Gastrocnemius medialis (tissue), 4 donors: ENCODE data around the gene ZDHHC6.
A peak's percentile ranks its signal among the peaks of the same experiment; 100 is the strongest.

Experiments used
- POLR2A ChIP-seq, 2 donors: fragments of 450-650 bp; IDR thresholded peaks; one replicate each; pipeline ENCODE4 v1.6.1; 2017; ENCODE audit warnings: antibody characterized with exemption in 2 of 2, mild to moderate bottlenecking in 2 of 2, moderate library complexity in 2 of 2
- TF ChIP-seq, protein P1 (sequence below), 5 experiments: fragments of 450-650 bp in 3 of 5; fragments of 200-600 bp in 2 of 5; sonication (generic) in 2 of 5; IDR thresholded peaks in 4 of 5; conservative IDR thresholded peaks in 1 of 5; 1 replicate in 4 of 5; 2 replicates in 1 of 5; pipeline ENCODE4 v1.5.1; 2016 to 2019; ENCODE audit warnings: antibody characterized with exemption in 5 of 5, mild to moderate bottlenecking in 3 of 5, moderate library complexity in 3 of 5

DNA sequence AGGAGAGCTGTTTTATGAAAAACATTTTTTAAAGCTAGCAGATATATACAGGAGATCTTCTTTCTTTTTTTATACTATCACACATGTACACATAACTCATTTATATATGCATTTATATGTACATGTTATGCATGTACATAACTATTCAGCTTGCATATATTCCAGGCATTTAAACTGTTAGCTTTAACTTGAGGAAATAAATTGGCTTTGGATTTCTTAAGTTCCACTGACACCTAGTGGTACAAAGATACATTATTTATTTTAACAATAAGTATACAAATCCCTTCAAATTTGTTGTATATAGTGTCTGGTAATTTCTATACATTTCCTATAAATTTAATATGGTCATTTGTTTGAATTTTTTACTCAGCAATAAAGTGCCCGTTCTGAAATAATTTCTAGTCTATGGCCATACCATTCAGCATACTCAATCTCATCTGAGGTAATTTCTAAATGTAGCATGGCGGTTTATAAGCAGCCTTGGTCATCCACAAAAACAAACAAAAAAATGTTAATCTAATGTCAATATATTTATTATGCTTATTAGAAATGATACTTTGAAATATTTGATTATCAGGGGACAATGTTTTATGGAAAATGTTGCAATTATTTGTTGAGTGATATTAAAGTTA, 11.6 kb downstream of the ZDHHC6 start:
- TF ChIP-seq, protein P1, sequence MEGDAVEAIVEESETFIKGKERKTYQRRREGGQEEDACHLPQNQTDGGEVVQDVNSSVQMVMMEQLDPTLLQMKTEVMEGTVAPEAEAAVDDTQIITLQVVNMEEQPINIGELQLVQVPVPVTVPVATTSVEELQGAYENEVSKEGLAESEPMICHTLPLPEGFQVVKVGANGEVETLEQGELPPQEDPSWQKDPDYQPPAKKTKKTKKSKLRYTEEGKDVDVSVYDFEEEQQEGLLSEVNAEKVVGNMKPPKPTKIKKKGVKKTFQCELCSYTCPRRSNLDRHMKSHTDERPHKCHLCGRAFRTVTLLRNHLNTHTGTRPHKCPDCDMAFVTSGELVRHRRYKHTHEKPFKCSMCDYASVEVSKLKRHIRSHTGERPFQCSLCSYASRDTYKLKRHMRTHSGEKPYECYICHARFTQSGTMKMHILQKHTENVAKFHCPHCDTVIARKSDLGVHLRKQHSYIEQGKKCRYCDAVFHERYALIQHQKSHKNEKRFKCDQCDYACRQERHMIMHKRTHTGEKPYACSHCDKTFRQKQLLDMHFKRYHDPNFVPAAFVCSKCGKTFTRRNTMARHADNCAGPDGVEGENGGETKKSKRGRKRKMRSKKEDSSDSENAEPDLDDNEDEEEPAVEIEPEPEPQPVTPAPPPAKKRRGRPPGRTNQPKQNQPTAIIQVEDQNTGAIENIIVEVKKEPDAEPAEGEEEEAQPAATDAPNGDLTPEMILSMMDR (IDR thresholded peaks at IDR 0.05 in 4 of 5, conservative IDR thresholded peaks at IDR 0.05 in 1 of 5) = peak in 3 of 5 experiments; percentile 10 to 32 (median 20)
- TF ChIP-seq POLR2A (IDR thresholded peaks at IDR 0.05) = no peak
